Kidney (tissue), 14 donors: Measurements from ENCODE around the gene TMEM91. TPM values are rescaled to one million over a fixed set of nuclear protein-coding genes. Genes with fewer than 3 reads are reported as not detected.
"Not testable (repeated sequence)": the region's sequence is repeated elsewhere in the genome, so short reads cannot be mapped to it uniquely, and the experiment has no call there.

Experiments
- DNase-seq, 5 donors: peaks; one replicate each; pipeline ENCODE4 v3.0.0-alpha.2; 2013 to 2020
- FAIRE-seq: peaks from 2 replicates; lab custom pipeline; 2012; peaks lifted over from hg19 to GRCh38; lab: Jason Lieb, UNC
- H3K27ac ChIP-seq, 2 donors: one replicate each; pipeline ENCODE4 v1.7.0; 2013; ENCODE audit warnings: low read depth in 2 of 2, low read length in 2 of 2, inconsistent platforms in 1 of 2
- H3K27me3 ChIP-seq: one replicate; pipeline ENCODE4 v1.7.1; 2013; ENCODE audit warnings: low read length, inconsistent platforms; ENCODE audit not compliant: control insufficient read depth, insufficient read depth
- H3K36me3 ChIP-seq, 3 donors: one replicate each; pipeline versions ENCODE4 v1.7.0 to v1.7.1; 2013; ENCODE audit warnings: low read length in 3 of 3, control low read depth in 1 of 3, inconsistent platforms in 1 of 3; ENCODE audit not compliant: insufficient read depth in 3 of 3, control insufficient read depth in 2 of 3
- H3K4me1 ChIP-seq, 3 donors: one replicate each; pipeline versions ENCODE4 v1.7.0 to v1.7.1; 2013; ENCODE audit warnings: low read length in 3 of 3, inconsistent platforms in 1 of 3, low read depth in 1 of 3; ENCODE audit not compliant: control insufficient read depth in 2 of 3, insufficient read depth in 2 of 3
- H3K4me3 ChIP-seq, 3 donors: one replicate each; pipeline versions ENCODE4 v1.7.0 to v1.8.1; 2013; ENCODE audit warnings: low read length in 3 of 3, control low read depth in 1 of 3, inconsistent platforms in 1 of 3
- H3K9ac ChIP-seq, 3 donors: one replicate each; pipeline versions ENCODE4 v1.7.0 to v1.7.1; 2013; ENCODE audit warnings: low read length in 3 of 3, control low read depth in 1 of 3, inconsistent platforms in 1 of 3
- H3K9me3 ChIP-seq, 3 donors: one replicate each; pipeline versions ENCODE4 v1.7.0 to v1.7.1; 2013; ENCODE audit warnings: low read length in 3 of 3, control low read depth in 1 of 3, inconsistent platforms in 1 of 3; ENCODE audit not compliant: control insufficient read depth in 2 of 3, insufficient read depth in 1 of 3
- CTCF ChIP-seq: IDR thresholded peaks from 3 replicates; pipeline ENCODE4 v1.5.1; 2012; ENCODE audit warnings: mild to moderate bottlenecking, moderate library complexity, borderline replicate concordance; ENCODE audit not compliant: insufficient read depth; ENCODE audit errors: extremely low read depth
- intact Hi-C: fragments of 100-400 bp; cut with DNase I; formaldehyde crosslinking; loops from one replicate; pipeline ENCODE4 v1.11.1; 2022
- polyA plus RNA-seq: library from polyadenylated mRNA; stranded (reverse); fragments of 350-450 nt; fragmentation: Illumina TruSeq; extraction: RNeasy Lipid Tissue Mini Kit (QIAGEN cat#74804); gene quantifications from one replicate; pipeline ENCODE4 v1.2.3, GENCODE V29; 2014; ENCODE audit warnings: low read depth, low replicate concordance; ENCODE audit not compliant: insufficient read depth
- total RNA-seq: library from RNA; stranded (reverse); fragmentation: NEBNext Ultra II Directional; extraction: Animal tissue kit (Norgen Biotek cat#: 25700); gene quantifications from one replicate; pipeline ENCODE4 v1.2.1, GENCODE V29; 2021
- donor health status: control.
- donor health status: control.
- donor health status: control.
- donor health status: control.
- donor health status: control.
- donor health status: DM: yes; HTN: yes; CAD: no.
- donor health status: Normal renal cell carcinoma (clear cell type).

Gene TMEM91
- total and polyA plus RNA-seq, 2 donors from 2014 or later, result 9.5 to 24.3 TPM

GRCh38 chr19:41344162-41344561 lies 32.2 kb upstream of the TMEM91 start:
- Histone ChIP-seq H3K4me1 (peaks cover 0 to 3% (median 0%) of the 10 kb centered on the region in 3 donors), H3K27ac (no peak overlapping the region), H3K4me3 (no peak overlapping the region), H3K27me3 (no peaks in the 10 kb centered on the region), H3K9me3 (no peaks in the 10 kb centered on the region), H3K9ac (no peak overlapping the region), H3K36me3 (peaks cover 0 to 2% (median 0%) of the 10 kb centered on the region in 3 donors)
- DNase-seq (no peak), FAIRE-seq (no peak)
- intact Hi-C loops, result no loop called here
- TF ChIP-seq CTCF, result no peak

GRCh38 chr19:41346916-41347315 lies 29.4 kb upstream of the TMEM91 start:
- intact Hi-C loops, H3K4me3 ChIP-seq, H3K27ac ChIP-seq, DNase-seq, H3K36me3 ChIP-seq, H3K4me1 ChIP-seq, H3K27me3 ChIP-seq, H3K9ac ChIP-seq, H3K9me3 ChIP-seq, FAIRE-seq: not testable (repeated sequence)

- no peak for TF ChIP-seq CTCF
- H3K9me3 ChIP-seq, result no peaks in the 10 kb centered on the region
- no peak for FAIRE-seq
- peak overlapping the region in 1 of 3 donors; percentile 37 for H3K9ac ChIP-seq
- H3K4me3 ChIP-seq, result peak overlapping the region; percentile 59 to 71 (median 64)
- peaks cover 0 to 20% (median 3%) of the 10 kb centered on the region in 3 donors for H3K4me1 ChIP-seq
- intact Hi-C loops, result no loop called here
- no peaks in the 10 kb centered on the region for H3K27me3 ChIP-seq
- peak overlapping the region; percentile 8 to 57 for H3K27ac ChIP-seq
- H3K36me3 ChIP-seq, result no peaks in the 10 kb centered on the region
- peak in 1 of 5 donors; percentile 14 for DNase-seq
Measured at GRCh38 chr19:41350735-41351338, 25.5 kb upstream of the TMEM91 start.

DNA sequence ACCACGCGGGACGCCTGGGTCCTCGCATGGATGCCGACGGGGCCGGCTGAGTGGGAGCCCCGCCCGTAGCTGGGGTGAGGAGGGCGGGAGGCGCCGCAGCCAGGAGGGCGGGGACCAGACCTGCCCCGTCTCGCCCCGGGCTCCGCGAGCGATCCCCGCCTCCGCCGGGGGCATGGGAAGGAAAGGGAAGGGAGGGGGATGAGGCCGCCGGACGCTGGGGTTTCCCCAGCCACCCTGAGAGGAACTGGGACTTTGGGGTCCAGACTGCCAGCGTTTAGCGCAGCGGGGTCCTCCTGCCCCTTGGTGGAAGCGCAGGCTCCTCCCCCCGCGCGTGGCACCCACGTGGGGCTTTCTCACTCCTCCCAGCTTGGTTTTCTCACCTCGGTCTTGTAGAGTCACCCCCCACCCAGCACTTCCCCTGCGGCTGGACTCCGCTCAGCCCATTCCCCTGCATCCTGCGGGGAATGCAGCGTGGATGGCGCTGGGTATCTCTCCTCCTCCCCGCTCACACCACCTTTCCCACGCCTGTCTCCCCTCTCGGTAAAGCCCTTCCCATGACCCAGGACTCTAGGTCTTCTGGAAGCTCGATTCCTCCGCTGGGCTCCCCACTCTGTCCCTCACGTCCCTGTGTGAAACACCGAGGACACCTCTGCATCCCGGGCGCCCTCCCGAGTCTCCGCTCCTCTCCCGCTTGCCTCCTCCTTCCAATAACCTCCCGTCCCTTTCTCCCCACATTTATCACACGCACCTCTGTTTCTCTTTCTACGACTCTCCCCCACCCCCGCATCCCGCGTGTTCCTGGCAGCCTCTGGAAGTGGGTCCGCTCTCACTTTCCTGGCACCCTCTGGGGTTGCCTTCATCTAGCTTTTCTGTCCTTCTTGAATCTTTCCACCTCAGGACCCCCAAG lies 24.7 kb upstream of the TMEM91 start:
- Histone ChIP-seq H3K4me3 (peak overlapping the region; percentile 41 to 71 (median 59)), H3K27ac (peak overlapping the region; percentile 55 to 57), H3K9me3 (no peaks in the 10 kb centered on the region), H3K27me3 (no peaks in the 10 kb centered on the region), H3K36me3 (no peaks in the 10 kb centered on the region), H3K4me1 (peaks cover 0 to 21% (median 3%) of the 10 kb centered on the region in 3 donors), H3K9ac (peak overlapping the region in 1 of 3 donors; percentile 41)
- intact Hi-C loops, result no loop called here
- DNase-seq (peak in 4 of 5 donors; percentile 10 to 90 (median 39)), FAIRE-seq (no peak)
- TF ChIP-seq CTCF, result no peak
